AG04449 (cell line): ENCODE measurements around the gene UTF1.
A peak's percentile ranks its signal among the peaks of the same experiment; 100 is the strongest.

Experiments used
- CTCF ChIA-PET: fragments of 350-600 bp; formaldehyde crosslinking; extraction: SDS; loops from one replicate; lab custom pipeline; 2021; ENCODE audit warnings: antibody characterized with exemption; lab: Yijun Ruan, JAX
- POLR2A ChIA-PET: fragments of 400-600, 350-600 bp; formaldehyde crosslinking; extraction: SDS; loops from one replicate; lab custom pipeline; 2020; ENCODE audit warnings: antibody characterized with exemption, inconsistent platforms; lab: Yijun Ruan, JAX
- DNase-seq: peaks from one replicate; pipeline ENCODE4 v3.0.0-alpha.2; 2010; ENCODE audit warnings: low read depth, low spot score
- H3K4me3 ChIP-seq: 2 replicates; pipeline ENCODE4 v1.5.1; 2011; ENCODE audit warnings: low read depth, mild to moderate bottlenecking, control low read depth, low read length
- TF ChIP-seq, protein P1 (sequence below): IDR thresholded peaks from one replicate; pipeline ENCODE4 v1.5.1; 2011; ENCODE audit warnings: mild to moderate bottlenecking, moderate library complexity, low read length, control low read depth, inconsistent platforms; ENCODE audit not compliant: insufficient read depth; ENCODE audit errors: missing control alignments

Gene UTF1

DNA sequence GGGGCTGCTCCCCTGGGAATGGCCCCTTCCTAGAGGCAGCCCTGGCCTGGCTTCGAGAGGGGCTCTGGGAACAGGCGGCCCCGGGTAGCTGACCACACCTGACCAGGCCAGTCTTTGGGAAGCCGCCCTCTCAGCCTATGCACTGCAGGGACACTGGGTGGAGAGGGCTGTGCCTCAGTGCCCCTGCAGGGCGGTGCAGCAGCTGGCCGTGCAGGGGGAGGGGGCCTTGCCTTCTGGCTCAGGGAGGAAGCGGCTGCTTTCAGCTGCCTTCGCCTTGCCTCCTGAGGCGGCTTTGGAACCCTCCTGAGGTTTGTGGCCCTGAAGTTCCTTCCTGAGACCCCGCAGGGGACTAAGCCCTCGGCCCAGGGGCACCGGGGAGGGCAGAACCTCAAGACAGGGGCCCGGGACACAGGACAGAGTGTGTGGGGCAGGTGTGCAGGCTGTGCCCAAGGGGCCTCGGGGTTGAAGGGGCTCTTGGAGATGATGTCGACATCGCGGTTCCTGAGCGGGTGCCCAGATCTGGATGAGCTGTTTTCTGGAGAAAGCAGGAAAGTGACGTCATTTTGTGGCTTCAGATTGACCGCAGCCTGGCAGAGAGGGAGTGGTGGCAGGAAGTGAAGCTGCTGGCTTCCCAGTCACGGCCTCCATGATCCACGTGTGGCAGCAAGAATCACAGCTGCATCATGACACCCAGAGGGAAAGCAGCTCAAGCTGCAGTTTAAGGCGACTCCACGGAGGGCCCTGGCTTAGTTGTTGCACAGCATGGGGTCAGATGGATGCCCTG lies 29.0 kb downstream of the UTF1 start:
- DNase-seq, result peak; percentile 93
- TF ChIP-seq, protein P1, sequence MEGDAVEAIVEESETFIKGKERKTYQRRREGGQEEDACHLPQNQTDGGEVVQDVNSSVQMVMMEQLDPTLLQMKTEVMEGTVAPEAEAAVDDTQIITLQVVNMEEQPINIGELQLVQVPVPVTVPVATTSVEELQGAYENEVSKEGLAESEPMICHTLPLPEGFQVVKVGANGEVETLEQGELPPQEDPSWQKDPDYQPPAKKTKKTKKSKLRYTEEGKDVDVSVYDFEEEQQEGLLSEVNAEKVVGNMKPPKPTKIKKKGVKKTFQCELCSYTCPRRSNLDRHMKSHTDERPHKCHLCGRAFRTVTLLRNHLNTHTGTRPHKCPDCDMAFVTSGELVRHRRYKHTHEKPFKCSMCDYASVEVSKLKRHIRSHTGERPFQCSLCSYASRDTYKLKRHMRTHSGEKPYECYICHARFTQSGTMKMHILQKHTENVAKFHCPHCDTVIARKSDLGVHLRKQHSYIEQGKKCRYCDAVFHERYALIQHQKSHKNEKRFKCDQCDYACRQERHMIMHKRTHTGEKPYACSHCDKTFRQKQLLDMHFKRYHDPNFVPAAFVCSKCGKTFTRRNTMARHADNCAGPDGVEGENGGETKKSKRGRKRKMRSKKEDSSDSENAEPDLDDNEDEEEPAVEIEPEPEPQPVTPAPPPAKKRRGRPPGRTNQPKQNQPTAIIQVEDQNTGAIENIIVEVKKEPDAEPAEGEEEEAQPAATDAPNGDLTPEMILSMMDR, result no peak
- ChIA-PET POLR2A (interaction anchor here (1.6 kb wide), 1 partner anchor 34 kb away, joined by 4 read pairs; no protein-coding TSS in a partner anchor), CTCF (interaction anchor here (0.7 to 3.3 kb wide), 3 partner anchors 13 to 71 kb away, joined by 3 to 10 read pairs (median 3); no protein-coding TSS in a partner anchor)
- H3K4me3 ChIP-seq, result no peak overlapping the region

- TF ChIP-seq, protein P1, result no peak
Measured at GRCh38 chr10:133259602-133259989, 29.6 kb downstream of the UTF1 start.

DNA sequence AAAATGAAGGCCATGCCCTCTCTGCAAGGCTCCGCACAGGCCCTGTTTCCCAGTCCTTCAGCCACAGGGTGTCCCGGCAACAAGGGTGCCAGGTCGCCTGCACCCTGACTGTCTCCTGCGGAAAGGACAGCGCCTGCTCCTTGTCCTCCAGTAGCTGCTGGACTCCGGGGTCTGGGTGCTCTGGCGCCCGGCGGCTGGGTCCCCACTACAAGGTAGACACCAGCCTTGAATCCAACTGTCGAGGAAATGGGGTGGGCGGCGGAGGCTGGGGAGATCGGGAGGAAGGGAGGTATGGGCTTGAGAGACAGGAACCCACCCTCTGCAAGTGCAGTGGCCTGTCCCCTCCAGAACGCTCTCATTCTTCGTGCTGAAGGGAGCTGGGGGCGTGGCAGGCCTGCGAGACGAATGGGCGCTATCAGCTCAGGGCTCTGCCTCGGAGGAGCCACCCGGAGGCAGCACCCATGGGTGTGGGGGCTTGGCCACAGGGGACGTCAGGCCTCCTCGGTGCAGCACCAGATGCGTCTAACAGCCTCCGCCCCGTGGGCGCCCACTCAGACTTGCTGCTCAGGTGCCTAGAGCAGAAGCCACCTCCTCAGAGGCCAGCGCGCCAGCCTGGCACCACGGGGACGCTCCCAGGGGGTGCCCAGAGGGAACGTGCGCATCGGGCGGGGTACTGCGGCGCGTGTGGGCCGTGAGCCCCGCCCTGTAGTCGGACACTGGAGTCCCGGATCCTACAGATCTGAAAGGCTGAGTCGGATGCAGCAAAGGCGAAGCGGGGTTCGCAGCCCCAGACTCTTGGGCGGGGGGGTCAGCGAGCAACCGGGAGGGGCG lies 31.1 kb downstream of the UTF1 start:
- CTCF ChIA-PET, result no interaction called here
- POLR2A ChIA-PET, result no interaction called here
- H3K4me3 ChIP-seq, result peak overlapping the region; percentile 58
- DNase-seq, result no peak
- TF ChIP-seq, protein P1, result no peak

More at GRCh38 chr10:133259602-133259989, 29.6 kb downstream of the UTF1 start:
- no peak overlapping the region for H3K4me3 ChIP-seq
- DNase-seq, result no peak
- POLR2A ChIA-PET, result interaction anchor here (1.6 kb wide), 1 partner anchor 34 kb away, joined by 4 read pairs; no protein-coding TSS in a partner anchor
- CTCF ChIA-PET, result interaction anchor here (3.3 kb wide), 1 partner anchor 70 kb away, joined by 10 read pairs; no protein-coding TSS in a partner anchor

- TF ChIP-seq, protein P1, result no peak
- no peak for DNase-seq
- H3K4me3 ChIP-seq, result peak overlapping the region; percentile 58
- ChIA-PET POLR2A (no interaction called here), CTCF (no interaction called here)
Measured at GRCh38 chr10:133261726-133262325, 31.8 kb downstream of the UTF1 start.

- no peak for DNase-seq
- no peak overlapping the region for H3K4me3 ChIP-seq
- TF ChIP-seq, protein P1, result no peak
- CTCF ChIA-PET, result interaction anchor here (1.3 to 1.7 kb wide), 2 partner anchors 12 to 45 kb away, joined by 3 to 7 read pairs; no protein-coding TSS in a partner anchor
- POLR2A ChIA-PET, result no interaction called here
Measured at GRCh38 chr10:133262696-133263095, 32.7 kb downstream of the UTF1 start.
